HEK293 (cell line): ENCODE results near the gene PRPS1L1.

Experiments
- CTCF ChIA-PET: fragments of 350-600 bp; formaldehyde crosslinking; extraction: SDS; loops from one replicate; lab custom pipeline; 2021; ENCODE audit warnings: antibody characterized with exemption; lab: Yijun Ruan, JAX
- POLR2A ChIA-PET: fragments of 300-600 bp; formaldehyde crosslinking; extraction: SDS; loops from one replicate; lab custom pipeline; 2020; ENCODE audit warnings: antibody characterized with exemption, inconsistent platforms; lab: Yijun Ruan, JAX
- H3K27ac ChIP-seq: fragments of 200-500 bp; sonication (Bioruptor generic); 2 replicates; pipeline ENCODE4 v1.5.1; 2014; ENCODE audit warnings: low read depth, low read length, control low read depth, inconsistent platforms; ENCODE audit errors: extremely low read depth
- H3K36me3 ChIP-seq, 2 experiments: fragments of 200-500 bp in 1 of 2; sonication (Bioruptor generic) in 1 of 2; 1 replicate in 1 of 2; 2 replicates in 1 of 2; pipeline ENCODE4 v1.5.1; 2014 to 2017; ENCODE audit warnings: inconsistent platforms in 2 of 2, low read length in 2 of 2; ENCODE audit not compliant: control insufficient read depth in 2 of 2, insufficient read depth in 1 of 2
- H3K4me1 ChIP-seq: fragments of 200-500 bp; sonication (Bioruptor generic); 2 replicates; pipeline ENCODE4 v1.5.1; 2014; ENCODE audit warnings: mild to moderate bottlenecking, low read length, inconsistent platforms; ENCODE audit not compliant: control insufficient read depth, insufficient read depth
- H3K4me3 ChIP-seq: 2 replicates; pipeline ENCODE4 v1.5.1; 2011; ENCODE audit warnings: low read depth, mild to moderate bottlenecking, control low read depth, low read length, moderate library complexity
- H3K9me3 ChIP-seq: fragments of 200-500 bp; sonication (Bioruptor generic); 2 replicates; pipeline ENCODE4 v1.5.1; 2014; ENCODE audit warnings: low read depth, low read length, inconsistent platforms; ENCODE audit not compliant: control insufficient read depth, insufficient read depth
- MYNN ChIP-seq: fragments of 450-650 bp; formaldehyde crosslinking; IDR thresholded peaks from 2 replicates; pipeline ENCODE4 v1.5.1; 2016; ENCODE audit warnings: missing biosample characterization, missing genetic modification characterization, borderline replicate concordance
- RBAK ChIP-seq: fragments of 450-650 bp; formaldehyde crosslinking; IDR thresholded peaks from 2 replicates; pipeline ENCODE4 v1.5.1; 2016; ENCODE audit warnings: missing biosample characterization, missing genetic modification characterization
- SP3 ChIP-seq: fragments of 450-650 bp; formaldehyde crosslinking; IDR thresholded peaks from 2 replicates; pipeline ENCODE4 v1.5.1; 2016; ENCODE audit warnings: missing biosample characterization, missing genetic modification characterization
- YY2 ChIP-seq: fragments of 450-650 bp; formaldehyde crosslinking; IDR thresholded peaks from 2 replicates; pipeline ENCODE4 v1.5.1; 2016; ENCODE audit warnings: missing biosample characterization, missing genetic modification characterization
- ZFP41 ChIP-seq: fragments of 450-650 bp; formaldehyde crosslinking; IDR thresholded peaks from 2 replicates; pipeline ENCODE4 v1.5.1; 2016; ENCODE audit warnings: missing biosample characterization, missing genetic modification characterization, borderline replicate concordance
- ZNF174 ChIP-seq: fragments of 450-650 bp; formaldehyde crosslinking; IDR thresholded peaks from 2 replicates; pipeline ENCODE4 v1.5.0; 2017; ENCODE audit warnings: missing biosample characterization, mild to moderate bottlenecking, missing genetic modification characterization
- ZNF19 ChIP-seq: fragments of 450-650 bp; formaldehyde crosslinking; IDR thresholded peaks from 2 replicates; pipeline ENCODE4; 2016; ENCODE audit warnings: missing biosample characterization, missing genetic modification characterization, low read depth
- ZNF302 ChIP-seq: fragments of 450-650 bp; formaldehyde crosslinking; IDR thresholded peaks from 2 replicates; pipeline ENCODE4 v1.5.1; 2016; ENCODE audit warnings: missing biosample characterization, missing genetic modification characterization, low read depth
- ZNF555 ChIP-seq: fragments of 450-650 bp; formaldehyde crosslinking; conservative IDR thresholded peaks from 2 replicates; pipeline ENCODE4 v1.5.1; 2017; ENCODE audit warnings: missing biosample characterization, mild to moderate bottlenecking, missing genetic modification characterization, inconsistent platforms
- ZNF558 ChIP-seq: fragments of 450-650 bp; formaldehyde crosslinking; IDR thresholded peaks from 2 replicates; pipeline ENCODE4 v1.5.1; 2016; ENCODE audit warnings: missing biosample characterization, missing genetic modification characterization
- ZNF596 ChIP-seq: fragments of 450-650 bp; IDR thresholded peaks from 2 replicates; pipeline ENCODE4 v1.5.0; 2018; ENCODE audit warnings: missing biosample characterization, mild to moderate bottlenecking, missing genetic modification characterization, moderate library complexity
- ZNF707 ChIP-seq: fragments of 450-650 bp; formaldehyde crosslinking; IDR thresholded peaks from 2 replicates; pipeline ENCODE4 v1.5.1; 2016; ENCODE audit warnings: missing biosample characterization, missing genetic modification characterization
- ZNF791 ChIP-seq: fragments of 450-650 bp; formaldehyde crosslinking; IDR thresholded peaks from 2 replicates; pipeline ENCODE4 v1.5.1; 2016; ENCODE audit warnings: missing biosample characterization, missing genetic modification characterization
- ZSCAN30 ChIP-seq: fragments of 450-650 bp; IDR thresholded peaks from 2 replicates; pipeline ENCODE4 v1.5.1; 2018; ENCODE audit warnings: missing biosample characterization, mild to moderate bottlenecking, missing genetic modification characterization, moderate library complexity
- TF ChIP-seq, protein P1 (sequence below): fragments of 450-650 bp; formaldehyde crosslinking; IDR thresholded peaks from 2 replicates; pipeline ENCODE4 v1.5.1; 2016; ENCODE audit warnings: missing biosample characterization, missing genetic modification characterization
- TF ChIP-seq, protein P2 (sequence below): fragments of 450-650 bp; formaldehyde crosslinking; IDR thresholded peaks from 2 replicates; pipeline ENCODE4 v1.5.1; 2016; ENCODE audit warnings: missing biosample characterization, missing genetic modification characterization
- TF ChIP-seq, protein P3 (sequence below): fragments of 450-650 bp; formaldehyde crosslinking; IDR thresholded peaks from 2 replicates; pipeline ENCODE4 v1.5.1; 2017; ENCODE audit warnings: missing biosample characterization, missing genetic modification characterization
- TF ChIP-seq, protein P4 (sequence below): fragments of 450-650 bp; formaldehyde crosslinking; IDR thresholded peaks from 2 replicates; pipeline ENCODE4 v1.5.0; 2017; ENCODE audit warnings: missing biosample characterization, missing genetic modification characterization, borderline replicate concordance
- TF ChIP-seq, protein P5 (sequence below): fragments of 450-650 bp; formaldehyde crosslinking; IDR thresholded peaks from 2 replicates; pipeline ENCODE4 v1.5.1; 2016; ENCODE audit warnings: missing biosample characterization, missing genetic modification characterization

The PRPS1L1 gene

DNA sequence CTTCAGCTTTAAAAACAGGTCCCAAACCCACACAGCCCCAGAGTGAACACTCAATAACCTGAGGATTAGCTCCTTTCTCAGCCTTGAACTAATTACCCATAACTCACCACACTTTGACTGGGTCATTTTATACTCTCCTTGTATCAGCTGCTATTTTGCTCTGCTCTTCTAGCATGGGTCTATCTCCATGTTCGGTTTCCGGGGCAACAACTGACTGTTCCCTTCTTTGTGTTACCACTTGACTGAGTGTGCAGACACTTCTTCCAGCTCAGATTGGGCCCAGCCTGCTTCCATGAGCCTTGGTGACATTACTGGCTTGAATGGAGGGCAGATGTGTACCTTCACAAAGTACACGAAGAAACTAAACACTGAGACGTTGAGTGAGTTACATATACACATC lies 31.5 kb upstream of the PRPS1L1 start:
- CTCF ChIA-PET: interaction anchor here (0.8 kb wide), 1 partner anchor 286 kb away, joined by 4 read pairs; no protein-coding TSS in a partner anchor
- no peaks in the 10 kb centered on the region for H3K9me3 ChIP-seq
- POLR2A ChIA-PET: no interaction called here
- no peak for TF ChIP-seq ZNF174 (tag by site-specific recombination)
- no peak for TF ChIP-seq ZNF19
- TF ChIP-seq ZNF791 (tag by site-specific recombination): no peak
- TF ChIP-seq, all 188 proteins: peak for 0
- no peak overlapping the region for H3K27ac ChIP-seq
- no peak overlapping the region for H3K4me3 ChIP-seq
- no peaks in the 10 kb centered on the region for H3K4me1 ChIP-seq
- no peaks in the 10 kb centered on the region for H3K36me3 ChIP-seq

DNA sequence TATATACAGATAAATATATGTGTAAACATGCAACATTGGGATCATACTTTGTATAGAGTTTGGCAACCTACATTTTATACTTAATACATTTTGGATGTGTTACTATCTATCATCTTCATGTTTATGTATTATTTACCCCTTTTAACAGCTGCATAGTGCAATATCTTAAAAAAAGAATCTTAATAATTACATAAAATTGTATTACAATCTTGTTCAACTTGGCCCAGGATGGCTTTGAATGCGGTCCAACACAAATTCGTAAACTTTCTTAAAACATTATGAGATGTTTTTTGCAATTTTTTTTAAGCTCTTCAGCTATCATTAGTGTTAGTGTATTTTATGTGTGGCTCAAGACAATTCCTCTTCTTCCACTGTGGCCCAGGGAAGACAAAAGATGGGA lies 26.3 kb upstream of the PRPS1L1 start:
- H3K4me3 ChIP-seq: no peak overlapping the region
- CTCF ChIA-PET: no interaction called here
- H3K4me1 ChIP-seq: no peaks in the 10 kb centered on the region
- TF ChIP-seq, protein P1, sequence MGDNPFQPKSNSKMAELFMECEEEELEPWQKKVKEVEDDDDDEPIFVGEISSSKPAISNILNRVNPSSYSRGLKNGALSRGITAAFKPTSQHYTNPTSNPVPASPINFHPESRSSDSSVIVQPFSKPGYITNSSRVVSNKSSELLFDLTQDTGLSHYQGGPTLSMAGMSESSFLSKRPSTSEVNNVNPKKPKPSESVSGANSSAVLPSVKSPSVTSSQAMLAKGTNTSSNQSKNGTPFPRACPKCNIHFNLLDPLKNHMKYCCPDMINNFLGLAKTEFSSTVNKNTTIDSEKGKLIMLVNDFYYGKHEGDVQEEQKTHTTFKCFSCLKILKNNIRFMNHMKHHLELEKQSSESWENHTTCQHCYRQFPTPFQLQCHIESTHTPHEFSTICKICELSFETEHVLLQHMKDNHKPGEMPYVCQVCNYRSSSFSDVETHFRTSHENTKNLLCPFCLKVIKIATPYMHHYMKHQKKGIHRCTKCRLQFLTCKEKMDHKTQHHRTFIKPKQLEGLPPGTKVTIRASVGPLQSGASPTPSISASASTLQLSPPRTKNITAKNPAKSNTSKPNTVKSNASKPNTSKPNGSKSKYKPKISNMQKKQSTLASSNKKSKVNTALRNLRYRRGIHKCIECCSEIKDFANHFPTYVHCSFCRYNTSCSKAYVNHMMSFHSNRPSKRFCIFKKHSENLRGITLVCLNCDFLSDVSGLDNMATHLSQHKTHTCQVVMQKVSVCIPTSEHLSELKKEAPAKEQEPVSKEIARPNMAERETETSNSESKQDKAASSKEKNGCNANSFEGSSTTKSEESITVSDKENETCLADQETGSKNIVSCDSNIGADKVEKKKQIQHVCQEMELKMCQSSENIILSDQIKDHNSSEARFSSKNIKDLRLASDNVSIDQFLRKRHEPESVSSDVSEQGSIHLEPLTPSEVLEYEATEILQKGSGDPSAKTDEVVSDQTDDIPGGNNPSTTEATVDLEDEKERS: no peak
- TF ChIP-seq ZNF174 (tag by site-specific recombination): no peak
- no peak for TF ChIP-seq ZNF555 (tag by site-specific recombination)
- no peak overlapping the region for H3K27ac ChIP-seq
- H3K36me3 ChIP-seq: no peaks in the 10 kb centered on the region
- no peaks in the 10 kb centered on the region for H3K9me3 ChIP-seq
- POLR2A ChIA-PET: no interaction called here

DNA sequence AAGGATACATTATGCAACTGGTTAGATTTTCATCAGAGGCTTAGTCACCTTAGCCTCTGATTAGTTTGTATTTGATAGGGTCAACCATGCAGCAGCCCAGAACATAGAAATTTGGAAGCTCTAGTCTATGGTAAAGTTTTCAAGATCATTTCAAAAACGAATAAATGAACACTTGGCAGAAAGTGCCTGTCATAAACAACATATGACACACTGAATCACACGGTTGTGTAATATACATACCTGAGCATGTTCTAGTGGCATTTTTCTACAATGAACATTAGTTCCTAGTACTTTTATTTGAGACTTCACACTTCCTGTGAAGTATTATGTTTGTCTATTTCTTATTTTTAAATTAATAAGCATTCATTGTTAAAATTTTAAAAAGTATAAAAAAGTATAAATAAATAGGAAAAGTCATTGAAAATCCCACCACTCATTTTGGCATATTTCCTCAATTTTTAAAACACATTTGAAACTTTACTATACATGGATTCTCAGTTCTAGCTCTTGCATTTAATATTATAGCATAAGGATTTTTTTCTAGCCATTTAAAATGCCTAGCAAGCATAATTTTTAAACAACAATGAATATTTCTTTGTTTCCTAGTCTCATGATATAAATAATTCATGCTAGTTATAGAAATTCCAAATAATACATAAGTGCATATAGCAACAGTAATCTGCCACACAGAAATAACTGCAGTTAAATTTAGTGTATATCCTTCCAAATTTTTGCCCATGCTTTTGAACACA lies 25.7 kb upstream of the PRPS1L1 start:
- Histone ChIP-seq H3K4me1 (no peaks in the 10 kb centered on the region), H3K27ac (no peak overlapping the region), H3K36me3 (no peaks in the 10 kb centered on the region), H3K4me3 (no peak overlapping the region), H3K9me3 (no peaks in the 10 kb centered on the region)
- CTCF ChIA-PET: no interaction called here
- TF ChIP-seq YY2 (tag by site-specific recombination) (no peak), ZFP41 (tag by site-specific recombination) (no peak), ZNF596 (tag by site-specific recombination) (no peak)
- TF ChIP-seq, protein P2, sequence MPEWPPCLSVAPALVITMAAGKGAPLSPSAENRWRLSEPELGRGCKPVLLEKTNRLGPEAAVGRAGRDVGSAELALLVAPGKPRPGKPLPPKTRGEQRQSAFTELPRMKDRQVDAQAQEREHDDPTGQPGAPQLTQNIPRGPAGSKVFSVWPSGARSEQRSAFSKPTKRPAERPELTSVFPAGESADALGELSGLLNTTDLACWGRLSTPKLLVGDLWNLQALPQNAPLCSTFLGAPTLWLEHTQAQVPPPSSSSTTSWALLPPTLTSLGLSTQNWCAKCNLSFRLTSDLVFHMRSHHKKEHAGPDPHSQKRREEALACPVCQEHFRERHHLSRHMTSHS: no peak
- TF ChIP-seq, protein P3, sequence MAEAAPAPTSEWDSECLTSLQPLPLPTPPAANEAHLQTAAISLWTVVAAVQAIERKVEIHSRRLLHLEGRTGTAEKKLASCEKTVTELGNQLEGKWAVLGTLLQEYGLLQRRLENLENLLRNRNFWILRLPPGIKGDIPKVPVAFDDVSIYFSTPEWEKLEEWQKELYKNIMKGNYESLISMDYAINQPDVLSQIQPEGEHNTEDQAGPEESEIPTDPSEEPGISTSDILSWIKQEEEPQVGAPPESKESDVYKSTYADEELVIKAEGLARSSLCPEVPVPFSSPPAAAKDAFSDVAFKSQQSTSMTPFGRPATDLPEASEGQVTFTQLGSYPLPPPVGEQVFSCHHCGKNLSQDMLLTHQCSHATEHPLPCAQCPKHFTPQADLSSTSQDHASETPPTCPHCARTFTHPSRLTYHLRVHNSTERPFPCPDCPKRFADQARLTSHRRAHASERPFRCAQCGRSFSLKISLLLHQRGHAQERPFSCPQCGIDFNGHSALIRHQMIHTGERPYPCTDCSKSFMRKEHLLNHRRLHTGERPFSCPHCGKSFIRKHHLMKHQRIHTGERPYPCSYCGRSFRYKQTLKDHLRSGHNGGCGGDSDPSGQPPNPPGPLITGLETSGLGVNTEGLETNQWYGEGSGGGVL (tag by site-specific recombination): no peak
- POLR2A ChIA-PET: no interaction called here

DNA sequence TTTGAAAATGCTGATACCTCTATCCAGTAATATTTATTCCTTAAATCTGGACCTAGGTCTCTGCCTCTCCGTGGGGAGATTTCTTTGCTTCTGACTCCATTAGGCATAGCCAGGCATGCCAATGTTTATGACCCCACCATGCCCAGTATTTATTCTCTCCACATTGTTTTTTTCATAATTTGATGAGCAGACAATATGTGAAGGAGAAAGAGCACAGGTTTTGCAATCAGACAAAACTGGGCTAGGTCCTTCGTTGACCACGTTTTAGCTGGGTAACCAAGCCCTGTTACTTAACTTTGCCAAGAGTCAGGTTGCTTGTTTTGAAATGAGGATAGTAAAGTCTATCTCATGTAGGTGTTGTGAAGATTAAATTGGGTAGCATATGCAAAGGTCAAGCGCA lies 21.6 kb upstream of the PRPS1L1 start:
- H3K9me3 ChIP-seq: no peaks in the 10 kb centered on the region
- no peak overlapping the region for H3K27ac ChIP-seq
- POLR2A ChIA-PET: no interaction called here
- no peaks in the 10 kb centered on the region for H3K4me1 ChIP-seq
- CTCF ChIA-PET: interaction anchor here (0.6 to 0.7 kb wide), 3 partner anchors 8 to 1982 kb away, joined by 3 to 4 read pairs (median 3); no protein-coding TSS in a partner anchor
- no peak for TF ChIP-seq SP3 (tag by site-specific recombination)
- TF ChIP-seq, protein P4, sequence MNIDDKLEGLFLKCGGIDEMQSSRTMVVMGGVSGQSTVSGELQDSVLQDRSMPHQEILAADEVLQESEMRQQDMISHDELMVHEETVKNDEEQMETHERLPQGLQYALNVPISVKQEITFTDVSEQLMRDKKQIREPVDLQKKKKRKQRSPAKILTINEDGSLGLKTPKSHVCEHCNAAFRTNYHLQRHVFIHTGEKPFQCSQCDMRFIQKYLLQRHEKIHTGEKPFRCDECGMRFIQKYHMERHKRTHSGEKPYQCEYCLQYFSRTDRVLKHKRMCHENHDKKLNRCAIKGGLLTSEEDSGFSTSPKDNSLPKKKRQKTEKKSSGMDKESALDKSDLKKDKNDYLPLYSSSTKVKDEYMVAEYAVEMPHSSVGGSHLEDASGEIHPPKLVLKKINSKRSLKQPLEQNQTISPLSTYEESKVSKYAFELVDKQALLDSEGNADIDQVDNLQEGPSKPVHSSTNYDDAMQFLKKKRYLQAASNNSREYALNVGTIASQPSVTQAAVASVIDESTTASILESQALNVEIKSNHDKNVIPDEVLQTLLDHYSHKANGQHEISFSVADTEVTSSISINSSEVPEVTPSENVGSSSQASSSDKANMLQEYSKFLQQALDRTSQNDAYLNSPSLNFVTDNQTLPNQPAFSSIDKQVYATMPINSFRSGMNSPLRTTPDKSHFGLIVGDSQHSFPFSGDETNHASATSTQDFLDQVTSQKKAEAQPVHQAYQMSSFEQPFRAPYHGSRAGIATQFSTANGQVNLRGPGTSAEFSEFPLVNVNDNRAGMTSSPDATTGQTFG: no peak
- TF ChIP-seq ZNF558: no peak
- TF ChIP-seq ZNF596 (tag by site-specific recombination): no peak
- TF ChIP-seq ZNF302 (tag by site-specific recombination): no peak
- TF ChIP-seq MYNN (tag by site-specific recombination): no peak
- TF ChIP-seq, protein P5, sequence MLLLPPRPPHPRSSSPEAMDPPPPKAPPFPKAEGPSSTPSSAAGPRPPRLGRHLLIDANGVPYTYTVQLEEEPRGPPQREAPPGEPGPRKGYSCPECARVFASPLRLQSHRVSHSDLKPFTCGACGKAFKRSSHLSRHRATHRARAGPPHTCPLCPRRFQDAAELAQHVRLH (tag by site-specific recombination): no peak
- no peak for TF ChIP-seq ZSCAN30 (tag by site-specific recombination)
- no peak for TF ChIP-seq RBAK
- TF ChIP-seq ZNF707: no peak
- no peak overlapping the region for H3K4me3 ChIP-seq
- no peaks in the 10 kb centered on the region for H3K36me3 ChIP-seq
